Liver (tissue), 9 donors: ENCODE data around the gene ZBTB17. TPM values are rescaled to one million over a fixed set of nuclear protein-coding genes. Genes with fewer than 3 reads are reported as not detected.
A peak's percentile ranks its signal among the peaks of the same experiment; 100 is the strongest.

Experiments used
- DNase-seq: peaks from one replicate; pipeline ENCODE4 v3.0.0-alpha.2; 2017; ENCODE audit warnings: low spot score
- H3K27ac ChIP-seq, 2 donors: one replicate each; pipeline ENCODE4 v1.7.0; 2013; ENCODE audit warnings: inconsistent platforms in 2 of 2, low read length in 2 of 2, control low read depth in 1 of 2, low read depth in 1 of 2, mild to moderate bottlenecking in 1 of 2
- H3K27me3 ChIP-seq, 4 donors: one replicate each; pipeline versions ENCODE4 v1.6.1 to v1.7.0; 2013; ENCODE audit warnings: low read length in 3 of 4, inconsistent platforms in 1 of 4, mild to moderate bottlenecking in 1 of 4, moderate library complexity in 1 of 4; ENCODE audit not compliant: control insufficient read depth in 4 of 4, insufficient read depth in 4 of 4
- H3K36me3 ChIP-seq, 4 donors: one replicate each; pipeline versions ENCODE4 v1.6.1 to v1.7.0; 2013; ENCODE audit warnings: low read length in 3 of 4, mild to moderate bottlenecking in 3 of 4, low read depth in 1 of 4, moderate library complexity in 1 of 4; ENCODE audit not compliant: control insufficient read depth in 4 of 4, insufficient read depth in 3 of 4
- H3K4me1 ChIP-seq, 4 donors: one replicate each; pipeline versions ENCODE4 v1.6.1 to v1.7.0; 2013; ENCODE audit warnings: low read length in 3 of 4, mild to moderate bottlenecking in 3 of 4, moderate library complexity in 1 of 4; ENCODE audit not compliant: control insufficient read depth in 4 of 4, insufficient read depth in 4 of 4
- H3K4me3 ChIP-seq, 3 donors: one replicate each; pipeline versions ENCODE4 v1.6.1 to v1.7.0; 2013; ENCODE audit warnings: low read length in 3 of 3, control low read depth in 1 of 3, low read depth in 1 of 3, mild to moderate bottlenecking in 1 of 3
- H3K9ac ChIP-seq, 2 donors: one replicate each; pipeline ENCODE4 v1.7.0; 2013; ENCODE audit warnings: low read length in 2 of 2, mild to moderate bottlenecking in 2 of 2, moderate library complexity in 2 of 2, control low read depth in 1 of 2, low read depth in 1 of 2
- H3K9me3 ChIP-seq, 4 donors: one replicate each; pipeline versions ENCODE4 v1.6.1 to v1.7.0; 2013; ENCODE audit warnings: low read length in 3 of 4; ENCODE audit not compliant: control insufficient read depth in 4 of 4
- ATF3 ChIP-seq: IDR thresholded peaks from 2 replicates; pipeline ENCODE4 v1.6.1; 2016; ENCODE audit warnings: antibody characterized with exemption
- CTCF ChIP-seq: fragments of 150-350 bp; IDR thresholded peaks from 2 replicates; pipeline ENCODE4 v1.5.1; 2017; ENCODE audit warnings: improper control_type of control experiment, low read depth, low read length; ENCODE audit not compliant: missing input control
- EGR1 ChIP-seq, 2 donors: IDR thresholded peaks; 2 replicates each; pipeline ENCODE4 v1.6.1; 2016 to 2018; ENCODE audit warnings: antibody characterized with exemption in 2 of 2, low read depth in 2 of 2
- GABPA ChIP-seq, 2 donors: IDR thresholded peaks in 1 of 2; conservative IDR thresholded peaks in 1 of 2; 2 replicates each; pipeline ENCODE4 v1.6.1; 2016; ENCODE audit warnings: antibody characterized with exemption in 2 of 2, mild to moderate bottlenecking in 1 of 2, moderate library complexity in 1 of 2
- HNF4A ChIP-seq, 2 donors: conservative IDR thresholded peaks; 2 replicates each; pipeline ENCODE4 v1.6.1; 2016; ENCODE audit warnings: antibody characterized with exemption in 2 of 2, mild to moderate bottlenecking in 2 of 2
- HNF4G ChIP-seq: IDR thresholded peaks from 2 replicates; pipeline ENCODE4 v1.6.1; 2016; ENCODE audit warnings: antibody characterized with exemption
- JUND ChIP-seq, 2 donors: IDR thresholded peaks; 2 replicates each; pipeline ENCODE4 v1.6.1; 2016; ENCODE audit warnings: antibody characterized with exemption in 2 of 2
- MAX ChIP-seq: IDR thresholded peaks from 2 replicates; pipeline ENCODE4 v1.6.1; 2016; ENCODE audit warnings: antibody characterized with exemption
- NR2F2 ChIP-seq: IDR thresholded peaks from 2 replicates; pipeline ENCODE4 v1.6.1; 2016; ENCODE audit warnings: antibody characterized with exemption
- RAD21 ChIP-seq, 2 donors: IDR thresholded peaks; 2 replicates each; pipeline ENCODE4 v1.6.1; 2016; ENCODE audit warnings: antibody characterized with exemption in 2 of 2, mild to moderate bottlenecking in 2 of 2
- REST ChIP-seq: IDR thresholded peaks from 2 replicates; pipeline ENCODE4 v1.6.1; 2016; ENCODE audit warnings: antibody characterized with exemption, mild to moderate bottlenecking
- SP1 ChIP-seq: IDR thresholded peaks from 2 replicates; pipeline ENCODE4 v1.6.1; 2018; ENCODE audit warnings: antibody characterized with exemption, mild to moderate bottlenecking
- TAF1 ChIP-seq: conservative IDR thresholded peaks from 2 replicates; pipeline ENCODE4 v1.6.1; 2016; ENCODE audit warnings: antibody characterized with exemption, mild to moderate bottlenecking
- YY1 ChIP-seq: IDR thresholded peaks from 2 replicates; pipeline ENCODE4 v1.6.1; 2016; ENCODE audit warnings: antibody characterized with exemption, mild to moderate bottlenecking
- ZBTB33 ChIP-seq: IDR thresholded peaks from 2 replicates; pipeline ENCODE4 v1.6.1; 2016; ENCODE audit warnings: antibody characterized with exemption
- WGBS: extraction: QIAGEN DNeasy Blood & Tissue Kit; methylation state at CpG from one replicate; pipeline ENCODE4 v1.1.7; 2013; 5-methylcytosine and 5-hydroxymethylcytosine counted together
- polyA plus RNA-seq, 2 donors: library from polyadenylated mRNA; stranded (reverse) in 1 of 2; unstranded in 1 of 2; fragments of 200-250 nt in 1 of 2; fragments of >200 nt in 1 of 2; fragmentation: Nextera tagmentation in 1 of 2; extraction: Ambion mirVana in 1 of 2; gene quantifications; one replicate each; pipeline versions ENCODE4 v1.2.1 to v1.2.3, GENCODE V29; 2013 to 2015
- total RNA-seq, 2 donors: library from RNA; depleted of rRNA; stranded (reverse); fragments of >200 nt; gene quantifications; one replicate each; pipeline ENCODE4 v1.2.3, GENCODE V29; 2014
- donor health status: healthy.
- donor health status: healthy.
- donor health status: healthy.
- donor health status: healthy.
- donor health status: healthy.

Gene ZBTB17
- total and polyA plus RNA-seq, 4 donors, result 8.9 to 15.1 (median 9.9) TPM

GRCh38 chr1:15994590-15995351 lies 18.9 kb upstream of the ZBTB17 start:
- no peak overlapping the region for H3K27ac ChIP-seq
- no peak overlapping the region for H3K4me3 ChIP-seq
- H3K9me3 ChIP-seq, result no peaks in the 10 kb centered on the region
- TF ChIP-seq CTCF (peak; percentile 80), NR2F2 (no peak), MAX (no peak), ATF3 (no peak), HNF4A (conservative IDR thresholded peaks at IDR 0.05) (no peak), GABPA (IDR thresholded peaks at IDR 0.05 in 1 of 2, conservative IDR thresholded peaks at IDR 0.05 in 1 of 2) (no peak), TAF1 (no peak), ZBTB33 (no peak), RAD21 (IDR thresholded peaks at IDR 0.05) (peak; percentile 85 to 95), SP1 (no peak)
- WGBS, result 62% methylated on average over 11 of the region's 11 CpGs
- H3K36me3 ChIP-seq, result no peaks in the 10 kb centered on the region
- DNase-seq, result peak; percentile 63
- H3K27me3 ChIP-seq, result no peaks in the 10 kb centered on the region
- no peak overlapping the region for H3K9ac ChIP-seq
- no peaks in the 10 kb centered on the region for H3K4me1 ChIP-seq

GRCh38 chr1:15994081-15994480 lies 18.2 kb upstream of the ZBTB17 start:
- H3K36me3 ChIP-seq, result no peaks in the 10 kb centered on the region
- no peaks in the 10 kb centered on the region for H3K4me1 ChIP-seq
- TF ChIP-seq JUND (IDR thresholded peaks at IDR 0.05) (no peak), NR2F2 (no peak), HNF4A (conservative IDR thresholded peaks at IDR 0.05) (no peak), ATF3 (no peak), SP1 (no peak), CTCF (no peak), YY1 (no peak), HNF4G (no peak), REST (no peak), EGR1 (IDR thresholded peaks at IDR 0.05; ENCODE audit: low read depth in 2 of 2) (no peak)
- H3K27me3 ChIP-seq, result no peaks in the 10 kb centered on the region
- H3K27ac ChIP-seq, result no peak overlapping the region
- H3K9me3 ChIP-seq, result no peaks in the 10 kb centered on the region
- no peak for DNase-seq
- WGBS, result 93% methylated on average over 10 of the region's 10 CpGs
- H3K9ac ChIP-seq, result no peak overlapping the region
- H3K4me3 ChIP-seq, result no peak overlapping the region
